PFSK-1 (cell line): Measurements from ENCODE around the gene ERVFRD-1.

Experiments used
- FOXP2 ChIP-seq: optimal IDR thresholded peaks from 2 replicates; pipeline ENCODE3; 2011; ENCODE audit warnings: borderline replicate concordance, control low read depth, inconsistent platforms; ENCODE audit not compliant: insufficient read depth; ENCODE audit errors: extremely low read length, extremely low read depth
- POLR2AphosphoS5 ChIP-seq: IDR thresholded peaks from 2 replicates; pipeline ENCODE4 v1.6.1; 2012; ENCODE audit warnings: low read depth, mild to moderate bottlenecking, control low read depth, low read length, moderate library complexity
- SIN3A ChIP-seq: IDR thresholded peaks from 2 replicates; pipeline ENCODE4 v1.6.1; 2012; ENCODE audit warnings: mild to moderate bottlenecking, low read length, moderate library complexity, borderline replicate concordance; ENCODE audit not compliant: insufficient read depth
- TAF1 ChIP-seq: IDR thresholded peaks from 2 replicates; pipeline ENCODE4 v1.6.1; 2012; ENCODE audit warnings: low read length, control low read depth, borderline replicate concordance; ENCODE audit not compliant: insufficient read depth
- TF ChIP-seq, protein P1 (sequence below), 2 experiments: IDR thresholded peaks; 2 replicates each; pipeline versions ENCODE4 v1.6.1 to v1.8.0; 2011 to 2012; ENCODE audit warnings: low read depth in 2 of 2, low read length in 2 of 2, control low read depth in 1 of 2, inconsistent platforms in 1 of 2, mild to moderate bottlenecking in 1 of 2, moderate library complexity in 1 of 2; ENCODE audit not compliant: insufficient read depth in 1 of 2

DNA sequence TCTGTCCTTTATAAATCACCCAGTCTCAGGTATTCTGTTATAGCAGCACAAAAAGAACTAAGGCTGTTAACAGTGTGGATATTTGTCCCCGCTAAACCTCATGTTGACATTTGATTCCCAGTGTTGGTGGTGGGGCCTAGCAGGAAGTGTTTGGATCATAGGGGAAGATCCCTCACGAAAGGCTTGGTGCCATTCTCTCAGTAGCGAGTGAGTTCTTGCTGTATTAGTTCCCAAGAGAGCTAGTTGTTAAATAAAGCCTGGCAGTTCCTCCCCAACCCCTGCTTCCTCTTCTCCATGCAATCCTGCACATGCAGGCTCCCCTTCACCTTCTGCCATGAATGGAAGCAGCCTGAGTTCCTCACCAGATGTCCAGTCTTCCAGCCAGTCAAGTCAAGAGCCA lies 29.8 kb upstream of the ERVFRD-1 start:
- no peak for TF ChIP-seq POLR2AphosphoS5
- no peak for TF ChIP-seq SIN3A
- TF ChIP-seq, protein P1, sequence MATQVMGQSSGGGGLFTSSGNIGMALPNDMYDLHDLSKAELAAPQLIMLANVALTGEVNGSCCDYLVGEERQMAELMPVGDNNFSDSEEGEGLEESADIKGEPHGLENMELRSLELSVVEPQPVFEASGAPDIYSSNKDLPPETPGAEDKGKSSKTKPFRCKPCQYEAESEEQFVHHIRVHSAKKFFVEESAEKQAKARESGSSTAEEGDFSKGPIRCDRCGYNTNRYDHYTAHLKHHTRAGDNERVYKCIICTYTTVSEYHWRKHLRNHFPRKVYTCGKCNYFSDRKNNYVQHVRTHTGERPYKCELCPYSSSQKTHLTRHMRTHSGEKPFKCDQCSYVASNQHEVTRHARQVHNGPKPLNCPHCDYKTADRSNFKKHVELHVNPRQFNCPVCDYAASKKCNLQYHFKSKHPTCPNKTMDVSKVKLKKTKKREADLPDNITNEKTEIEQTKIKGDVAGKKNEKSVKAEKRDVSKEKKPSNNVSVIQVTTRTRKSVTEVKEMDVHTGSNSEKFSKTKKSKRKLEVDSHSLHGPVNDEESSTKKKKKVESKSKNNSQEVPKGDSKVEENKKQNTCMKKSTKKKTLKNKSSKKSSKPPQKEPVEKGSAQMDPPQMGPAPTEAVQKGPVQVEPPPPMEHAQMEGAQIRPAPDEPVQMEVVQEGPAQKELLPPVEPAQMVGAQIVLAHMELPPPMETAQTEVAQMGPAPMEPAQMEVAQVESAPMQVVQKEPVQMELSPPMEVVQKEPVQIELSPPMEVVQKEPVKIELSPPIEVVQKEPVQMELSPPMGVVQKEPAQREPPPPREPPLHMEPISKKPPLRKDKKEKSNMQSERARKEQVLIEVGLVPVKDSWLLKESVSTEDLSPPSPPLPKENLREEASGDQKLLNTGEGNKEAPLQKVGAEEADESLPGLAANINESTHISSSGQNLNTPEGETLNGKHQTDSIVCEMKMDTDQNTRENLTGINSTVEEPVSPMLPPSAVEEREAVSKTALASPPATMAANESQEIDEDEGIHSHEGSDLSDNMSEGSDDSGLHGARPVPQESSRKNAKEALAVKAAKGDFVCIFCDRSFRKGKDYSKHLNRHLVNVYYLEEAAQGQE (IDR thresholded peaks at IDR 0.05; ENCODE audit: insufficient read depth in 1 of 2, low read depth in 2 of 2, low read length in 2 of 2), result no peak
- no peak for TF ChIP-seq TAF1
- TF ChIP-seq FOXP2, result no peak
